ENCODE data around the gene PHF21A. TPM values are rescaled to one million over a fixed set of nuclear protein-coding genes. Genes with fewer than 3 reads are reported as not detected.
"Not testable (repeated sequence)": the region's sequence is repeated elsewhere in the genome, so short reads cannot be mapped to it uniquely, and the experiment has no call there.

The PHF21A gene
- total RNA-seq, 1 donor from 2014 or later: 35.9 TPM

GRCh38 chr11:46017341-46017740 lies 103.9 kb downstream of the PHF21A start:
- H3K27me3 Mint-ChIP-seq (ENCODE audit: low read depth): no peaks in the 10 kb centered on the region
- peaks cover 3% of the 10 kb centered on the region for H3K36me3 Mint-ChIP-seq (ENCODE audit: low read depth)
- no peak overlapping the region for H3K4me3 Mint-ChIP-seq (ENCODE audit: unreplicated experiment)
- no peak for DNase-seq (ENCODE audit: low spot score)
- H3K4me1 Mint-ChIP-seq (ENCODE audit: low read depth): no peaks in the 10 kb centered on the region
- H3K9me3 Mint-ChIP-seq (ENCODE audit: low read depth): peaks cover 3% of the 10 kb centered on the region
- no peak for TF ChIP-seq CTCF (IDR thresholded peaks at IDR 0.05)
- no peak overlapping the region for H3K27ac Mint-ChIP-seq (ENCODE audit: unreplicated experiment)

- Mint-ChIP-seq H3K36me3 (ENCODE audit: low read depth) (peaks cover 3% of the 10 kb centered on the region), H3K4me3 (ENCODE audit: unreplicated experiment) (no peak overlapping the region), H3K27ac (ENCODE audit: unreplicated experiment) (no peak overlapping the region), H3K9me3 (ENCODE audit: low read depth) (peaks cover 3% of the 10 kb centered on the region), H3K27me3 (ENCODE audit: low read depth) (no peaks in the 10 kb centered on the region), H3K4me1 (ENCODE audit: low read depth) (no peaks in the 10 kb centered on the region)
- no peak for DNase-seq (ENCODE audit: low spot score)
- TF ChIP-seq CTCF (IDR thresholded peaks at IDR 0.05): no peak
Observed at GRCh38 chr11:46015941-46016340, 105.3 kb downstream of the PHF21A start.

DNA sequence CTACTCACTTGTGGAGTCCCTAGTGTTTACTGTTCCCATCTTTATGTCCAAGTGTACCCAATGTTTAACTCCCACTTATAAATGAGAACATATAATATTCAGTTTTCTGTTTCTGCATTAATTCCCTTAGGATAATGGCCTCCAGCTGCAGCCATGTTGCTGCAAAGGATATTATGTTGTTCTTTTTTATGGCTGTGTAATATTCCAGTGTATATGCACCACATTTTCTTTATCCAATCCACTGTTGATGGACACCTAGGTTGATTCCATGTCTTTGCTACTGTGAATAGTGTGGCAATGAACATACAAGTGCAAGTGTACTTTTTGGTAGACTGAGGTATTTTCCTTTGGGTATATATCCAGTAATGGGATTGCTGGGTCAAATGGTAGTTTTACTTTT lies 107.1 kb downstream of the PHF21A start:
- H3K27me3 Mint-ChIP-seq (ENCODE audit: low read depth); H3K36me3 Mint-ChIP-seq (ENCODE audit: low read depth); H3K4me3 Mint-ChIP-seq (ENCODE audit: unreplicated experiment); DNase-seq (ENCODE audit: low spot score); H3K27ac Mint-ChIP-seq (ENCODE audit: unreplicated experiment); H3K4me1 Mint-ChIP-seq (ENCODE audit: low read depth); H3K9me3 Mint-ChIP-seq (ENCODE audit: low read depth): not testable (repeated sequence)

DNA sequence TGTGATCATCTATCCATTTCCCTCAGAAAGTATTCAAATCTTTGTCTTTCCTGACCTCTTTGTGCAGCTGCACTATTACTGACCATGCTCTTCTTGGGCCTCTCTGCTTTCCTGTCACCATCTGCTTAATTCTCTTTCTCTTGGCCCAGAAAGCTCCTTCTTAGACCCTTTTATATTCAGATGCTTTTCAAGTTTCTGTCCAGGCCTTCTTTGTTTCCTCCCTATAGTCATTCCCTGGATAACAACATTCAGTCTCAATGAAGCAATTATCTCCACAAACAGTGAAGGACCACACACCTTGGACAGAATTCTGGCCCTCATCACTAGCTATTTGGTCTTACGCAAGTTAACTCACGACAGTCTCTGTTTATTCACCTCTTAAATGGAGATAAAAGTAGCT lies 109.1 kb downstream of the PHF21A start:
- no peaks in the 10 kb centered on the region for H3K4me1 Mint-ChIP-seq (ENCODE audit: low read depth)
- TF ChIP-seq CTCF (IDR thresholded peaks at IDR 0.05): no peak
- peaks cover 3% of the 10 kb centered on the region for H3K36me3 Mint-ChIP-seq (ENCODE audit: low read depth)
- H3K27ac Mint-ChIP-seq (ENCODE audit: unreplicated experiment): no peak overlapping the region
- DNase-seq (ENCODE audit: low spot score): no peak
- H3K4me3 Mint-ChIP-seq (ENCODE audit: unreplicated experiment): no peak overlapping the region
- H3K27me3 Mint-ChIP-seq (ENCODE audit: low read depth): no peaks in the 10 kb centered on the region
- peaks cover 3% of the 10 kb centered on the region for H3K9me3 Mint-ChIP-seq (ENCODE audit: low read depth)

DNA sequence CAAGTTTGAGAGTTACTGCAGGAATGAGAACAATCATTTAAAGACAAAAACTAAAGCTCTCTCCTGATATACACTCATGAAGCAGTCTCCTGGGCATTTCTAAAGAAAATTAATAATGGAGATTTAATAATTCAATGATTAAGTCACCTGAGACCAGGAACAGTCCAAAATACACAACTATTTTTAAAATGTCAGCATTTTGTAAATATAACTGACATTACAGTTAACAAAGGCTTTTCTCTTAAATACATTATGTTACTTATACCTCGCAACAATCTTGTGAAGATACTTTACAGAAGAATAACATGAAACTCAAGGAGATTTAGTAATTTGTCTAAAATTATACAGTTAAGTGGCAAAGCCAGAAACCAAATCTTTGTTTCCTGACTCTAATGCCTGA lies 111.2 kb downstream of the PHF21A start:
- peaks cover 3% of the 10 kb centered on the region for H3K36me3 Mint-ChIP-seq (ENCODE audit: low read depth)
- no peaks in the 10 kb centered on the region for H3K27me3 Mint-ChIP-seq (ENCODE audit: low read depth)
- H3K27ac Mint-ChIP-seq (ENCODE audit: unreplicated experiment): no peak overlapping the region
- DNase-seq (ENCODE audit: low spot score): no peak
- H3K9me3 Mint-ChIP-seq (ENCODE audit: low read depth): peaks cover 3% of the 10 kb centered on the region
- peaks cover 3% of the 10 kb centered on the region for H3K4me1 Mint-ChIP-seq (ENCODE audit: low read depth)
- H3K4me3 Mint-ChIP-seq (ENCODE audit: unreplicated experiment): no peak overlapping the region
- no peak for TF ChIP-seq CTCF (IDR thresholded peaks at IDR 0.05)

- no peak for DNase-seq (ENCODE audit: low spot score)
Observed at GRCh38 chr11:46009647-46010046, 111.6 kb downstream of the PHF21A start.

More at GRCh38 chr11:46009647-46010046, 111.6 kb downstream of the PHF21A start:
- no peaks in the 10 kb centered on the region for H3K36me3 Mint-ChIP-seq (ENCODE audit: low read depth)
- no peak overlapping the region for H3K27ac Mint-ChIP-seq (ENCODE audit: unreplicated experiment)
- no peak overlapping the region for H3K4me3 Mint-ChIP-seq (ENCODE audit: unreplicated experiment)
- H3K27me3 Mint-ChIP-seq (ENCODE audit: low read depth): no peaks in the 10 kb centered on the region
- H3K9me3 Mint-ChIP-seq (ENCODE audit: low read depth): no peaks in the 10 kb centered on the region
- H3K4me1 Mint-ChIP-seq (ENCODE audit: low read depth): peaks cover 3% of the 10 kb centered on the region
- TF ChIP-seq CTCF (IDR thresholded peaks at IDR 0.05): no peak

Measured in chondrocyte (in vitro differentiated cells).